Coronary artery (tissue), 2 donors: ENCODE results near the gene PODXL2.

Experiments
- DNase-seq: peaks from one replicate; pipeline ENCODE4 v3.0.0-alpha.2; 2017; ENCODE audit warnings: low spot score
- H3K27ac ChIP-seq, 2 donors: fragments of 200-600 bp; sonication (generic); one replicate each; pipeline ENCODE4 v1.5.1; 2016 to 2019
- H3K4me3 ChIP-seq: fragments of 200-600 bp; sonication (generic); 2 replicates; pipeline ENCODE4 v1.5.1; 2016; ENCODE audit warnings: mild to moderate bottlenecking, moderate library complexity
- TF ChIP-seq, protein P1 (sequence below): fragments of 200-600 bp; sonication (generic); IDR thresholded peaks from one replicate; pipeline ENCODE4 v1.5.1; 2019; ENCODE audit warnings: antibody characterized with exemption

The PODXL2 gene

DNA sequence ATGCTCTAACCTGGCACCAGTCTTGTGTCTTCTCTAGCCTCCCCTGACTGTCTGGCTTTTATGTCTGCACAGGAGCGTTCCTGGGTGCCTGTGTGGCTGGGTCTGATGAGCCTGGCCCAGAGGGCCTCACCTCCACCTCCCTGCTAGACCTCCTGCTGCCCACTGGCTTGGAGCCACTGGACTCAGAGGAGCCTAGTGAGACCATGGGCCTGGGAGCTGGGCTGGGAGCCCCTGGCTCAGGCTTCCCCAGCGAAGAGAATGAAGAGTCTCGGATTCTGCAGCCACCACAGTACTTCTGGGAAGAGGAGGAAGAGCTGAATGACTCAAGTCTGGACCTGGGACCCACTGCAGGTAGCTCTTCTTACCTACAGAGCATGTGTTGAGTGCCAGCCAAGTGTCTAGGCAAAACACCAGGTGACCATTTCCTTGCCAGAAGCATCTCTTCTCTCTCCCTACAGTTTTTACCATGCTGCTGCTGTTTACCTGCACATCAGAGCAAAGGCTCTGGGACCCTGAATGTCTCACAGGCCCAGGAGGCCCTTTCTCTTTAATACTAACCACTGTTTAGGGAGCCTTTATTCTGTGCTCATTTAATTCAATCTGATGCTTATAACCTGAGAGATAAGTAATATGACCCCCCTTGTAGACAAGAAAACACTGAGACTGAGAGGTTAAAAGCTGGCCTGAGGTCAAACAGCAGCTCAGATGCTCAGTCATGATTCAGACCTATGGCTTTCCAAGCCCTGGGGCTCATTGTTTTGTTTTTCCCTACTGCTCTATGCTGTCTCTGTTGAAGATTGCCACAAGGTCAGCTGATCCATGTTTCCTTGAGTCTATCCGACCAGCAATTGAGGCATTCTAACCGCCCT, 10.4 kb downstream of the PODXL2 start:
- no peak overlapping the region for H3K27ac ChIP-seq
- DNase-seq = no peak
- H3K4me3 ChIP-seq = no peak overlapping the region
- TF ChIP-seq, protein P1, sequence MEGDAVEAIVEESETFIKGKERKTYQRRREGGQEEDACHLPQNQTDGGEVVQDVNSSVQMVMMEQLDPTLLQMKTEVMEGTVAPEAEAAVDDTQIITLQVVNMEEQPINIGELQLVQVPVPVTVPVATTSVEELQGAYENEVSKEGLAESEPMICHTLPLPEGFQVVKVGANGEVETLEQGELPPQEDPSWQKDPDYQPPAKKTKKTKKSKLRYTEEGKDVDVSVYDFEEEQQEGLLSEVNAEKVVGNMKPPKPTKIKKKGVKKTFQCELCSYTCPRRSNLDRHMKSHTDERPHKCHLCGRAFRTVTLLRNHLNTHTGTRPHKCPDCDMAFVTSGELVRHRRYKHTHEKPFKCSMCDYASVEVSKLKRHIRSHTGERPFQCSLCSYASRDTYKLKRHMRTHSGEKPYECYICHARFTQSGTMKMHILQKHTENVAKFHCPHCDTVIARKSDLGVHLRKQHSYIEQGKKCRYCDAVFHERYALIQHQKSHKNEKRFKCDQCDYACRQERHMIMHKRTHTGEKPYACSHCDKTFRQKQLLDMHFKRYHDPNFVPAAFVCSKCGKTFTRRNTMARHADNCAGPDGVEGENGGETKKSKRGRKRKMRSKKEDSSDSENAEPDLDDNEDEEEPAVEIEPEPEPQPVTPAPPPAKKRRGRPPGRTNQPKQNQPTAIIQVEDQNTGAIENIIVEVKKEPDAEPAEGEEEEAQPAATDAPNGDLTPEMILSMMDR = no peak

DNA sequence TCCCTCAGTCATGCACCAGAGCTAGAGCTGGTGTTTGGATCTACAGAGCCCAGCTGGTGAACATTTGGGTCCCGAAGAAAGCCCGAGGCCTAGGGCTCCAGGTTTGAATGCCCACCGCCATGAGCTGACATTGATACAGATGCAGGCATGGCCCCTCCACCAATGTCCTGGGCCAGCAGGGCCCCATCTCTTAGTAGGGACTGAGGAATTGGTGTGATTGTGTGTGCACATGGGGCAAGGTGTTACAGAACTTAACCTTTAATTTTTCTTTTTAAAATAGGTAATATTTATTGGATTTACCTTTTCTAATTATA, 11.0 kb downstream of the PODXL2 start:
- H3K4me3 ChIP-seq = no peak overlapping the region
- H3K27ac ChIP-seq = no peak overlapping the region
- no peak for DNase-seq
- TF ChIP-seq, protein P1 = no peak

DNA sequence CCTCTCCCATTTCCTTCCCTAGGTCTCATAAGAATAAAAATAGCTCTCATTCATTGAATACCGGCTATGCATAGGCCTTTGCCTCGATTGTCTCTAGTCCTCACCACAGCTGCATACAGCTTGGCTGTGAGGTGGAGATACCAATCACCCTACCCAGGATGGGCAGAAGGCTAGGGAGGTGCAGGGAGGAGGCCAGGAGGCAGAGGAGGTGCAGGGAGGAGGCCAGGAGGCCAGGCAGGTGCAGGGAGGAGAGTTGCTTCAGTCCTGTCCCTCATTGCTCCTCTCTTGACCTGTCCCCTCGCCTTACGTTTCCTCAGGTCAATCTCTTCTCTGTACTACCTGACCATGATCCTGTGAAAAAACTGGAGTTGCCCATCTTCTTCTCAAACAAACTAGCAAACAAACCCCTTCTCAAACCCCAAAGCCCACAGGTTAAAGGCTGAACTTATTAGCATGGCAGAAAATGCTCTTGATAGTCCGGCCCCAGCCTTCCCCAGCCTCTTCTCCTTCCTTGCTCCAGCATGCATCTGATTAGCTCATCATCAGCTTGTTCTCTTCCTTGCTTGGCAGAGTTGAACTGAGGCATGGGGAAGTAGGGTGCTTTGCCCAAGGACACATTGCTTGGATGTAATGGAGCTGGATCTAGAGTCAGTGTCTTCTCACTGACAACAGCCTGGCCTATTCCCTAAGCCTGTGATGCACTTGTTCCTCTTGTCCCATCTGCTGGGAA, 15.8 kb downstream of the PODXL2 start:
- Histone ChIP-seq H3K4me3 (no peak overlapping the region), H3K27ac (no peak overlapping the region)
- peak; percentile 36 for DNase-seq
- TF ChIP-seq, protein P1 = no peak

DNA sequence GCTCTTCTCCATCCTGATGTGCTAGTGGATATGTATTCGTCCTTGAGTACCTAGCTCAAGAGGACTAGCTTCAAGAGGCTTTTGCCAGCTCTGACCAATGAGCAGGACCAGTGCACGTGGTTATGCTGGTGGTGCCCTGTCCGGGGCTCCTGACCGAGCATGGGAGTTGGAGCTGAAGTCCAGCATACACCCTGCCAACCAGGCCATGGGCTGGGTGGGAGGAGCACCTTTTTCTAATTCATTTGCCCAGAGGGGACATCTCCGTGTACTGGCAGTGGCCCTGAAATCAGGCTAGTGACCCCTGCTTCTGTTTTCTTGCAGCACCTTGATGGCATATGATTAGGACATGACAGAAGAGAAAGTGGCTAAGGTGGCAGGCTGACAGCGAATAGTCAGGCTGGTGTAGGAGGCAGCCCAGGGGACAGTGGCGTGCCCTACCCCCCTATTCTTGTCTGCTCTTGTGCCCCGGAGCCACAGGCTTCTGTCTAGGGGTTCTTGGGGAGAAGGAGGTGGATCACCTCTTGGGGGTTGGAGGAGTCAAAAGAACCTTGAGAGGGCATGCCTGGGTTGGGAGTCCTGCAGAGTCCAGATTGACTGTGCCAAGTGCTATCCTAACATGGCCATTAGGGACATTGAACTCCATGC, 16.5 kb downstream of the PODXL2 start:
- no peak overlapping the region for H3K27ac ChIP-seq
- TF ChIP-seq, protein P1 = no peak
- no peak overlapping the region for H3K4me3 ChIP-seq
- DNase-seq = peak; percentile 53

DNA sequence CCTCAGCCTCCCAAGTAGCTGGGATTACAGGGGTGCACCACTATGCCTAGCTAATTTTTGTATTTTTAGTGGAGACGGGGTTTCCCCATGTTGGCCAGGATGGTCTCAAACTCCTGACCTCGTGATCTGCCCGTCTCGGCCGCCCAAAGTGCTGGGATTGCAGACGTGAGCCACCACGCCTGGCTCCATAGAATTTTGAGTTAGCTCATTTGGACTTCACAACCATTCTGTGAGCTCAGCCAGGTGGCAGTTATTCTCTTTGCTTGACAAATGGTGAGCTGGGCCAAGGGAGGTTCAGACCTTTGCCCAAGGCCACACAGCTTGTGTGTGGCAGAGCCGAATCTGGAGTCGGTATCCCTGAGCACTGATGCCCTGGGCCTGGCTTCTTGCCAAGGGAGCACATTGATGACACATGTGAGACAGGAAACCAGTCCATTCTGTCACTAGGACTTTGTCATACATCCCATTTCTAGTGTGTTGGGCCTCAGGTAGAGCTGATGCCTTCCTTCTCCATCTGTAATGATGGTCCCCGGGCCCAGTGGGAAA, 17.6 kb downstream of the PODXL2 start:
- Histone ChIP-seq H3K27ac (no peak overlapping the region), H3K4me3 (no peak overlapping the region)
- TF ChIP-seq, protein P1 = no peak
- DNase-seq = peak; percentile 33

DNA sequence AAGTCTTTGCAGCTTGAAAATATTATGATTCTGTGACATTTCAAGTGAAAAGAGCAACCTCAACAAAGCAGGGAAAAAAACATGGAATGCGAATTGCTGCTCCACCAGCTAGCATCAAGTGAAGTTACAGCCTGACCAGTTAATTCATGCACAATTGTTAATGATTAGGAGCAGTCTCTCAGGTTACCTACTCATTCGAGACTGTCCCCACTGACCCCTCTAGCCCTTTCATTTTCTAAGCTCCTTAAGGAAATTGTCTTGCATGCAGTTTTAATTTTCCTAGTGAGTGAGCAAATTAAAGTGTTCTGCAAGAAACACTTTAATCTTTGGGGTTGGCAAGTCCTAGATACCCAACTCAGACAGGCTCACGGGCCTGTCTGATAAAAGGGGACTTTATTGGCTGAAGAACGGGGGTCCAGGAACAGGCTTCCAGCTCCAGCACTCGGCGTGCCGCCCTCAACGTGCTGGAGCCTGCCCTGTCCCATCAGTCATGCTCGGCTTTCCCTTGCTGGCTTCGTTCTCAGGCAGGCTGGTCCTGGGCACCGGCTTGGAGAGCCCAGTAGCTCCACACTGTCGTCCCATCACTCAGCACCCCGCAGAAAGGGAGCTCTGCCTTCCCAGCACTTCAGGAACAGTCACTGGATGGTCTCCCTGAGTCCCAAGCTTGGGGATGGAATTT, 18.3 kb downstream of the PODXL2 start:
- peak; percentile 47 for DNase-seq

More for the DNA sequence above, 18.3 kb downstream of the PODXL2 start:
- Histone ChIP-seq H3K4me3 (no peak overlapping the region), H3K27ac (no peak overlapping the region)
- TF ChIP-seq, protein P1 = no peak
